DMS153 treated with DMSO at 0.1 percent for 48 hours (cell line): ENCODE results near the gene JAML.

Source experiments
- DNase-seq: peaks from one replicate; lab custom pipeline; 2025; ENCODE audit not compliant: unreplicated experiment; lab: John Stamatoyannopoulos, UW

Gene JAML

GRCh38 chr11:118149493-118149892 is 75.3 kb downstream of the JAML start:
- DNase-seq, result no peak

GRCh38 chr11:118148856-118149255 is 76.0 kb downstream of the JAML start:
- DNase-seq, result no peak

GRCh38 chr11:118148240-118148639 is 76.6 kb downstream of the JAML start:
- DNase-seq, result no peak

GRCh38 chr11:118147502-118147901 is 77.3 kb downstream of the JAML start:
- no peak for DNase-seq

GRCh38 chr11:118146554-118146953 is 78.3 kb downstream of the JAML start:
- no peak for DNase-seq

GRCh38 chr11:118145285-118146227 is 79.3 kb downstream of the JAML start:
- peak; percentile 84 for DNase-seq

- no peak for DNase-seq
These were observed 80.2 kb downstream of the JAML start for GRCh38 chr11:118144301-118145268.
